ENCODE results near the gene PITPNB. TPM values are rescaled to one million over a fixed set of nuclear protein-coding genes. Genes with fewer than 3 reads are reported as not detected.

Gene PITPNB
- total RNA-seq, 1 donor from 2014 or later, result 16.8 TPM

GRCh38 chr22:27930331-27931060 is 11.4 kb upstream of the PITPNB start:
- peak; percentile 96 for DNase-seq (ENCODE audit: low read depth)
- H3K36me3 ChIP-seq (ENCODE audit: control insufficient read depth, insufficient read depth, low read length), result no peaks in the 10 kb centered on the region
- H3K4me3 ChIP-seq (ENCODE audit: low read depth, low read length), result no peak overlapping the region
- FAIRE-seq, result peak; percentile 95
- H3K27me3 ChIP-seq (ENCODE audit: control insufficient read depth, insufficient read depth, low read length), result no peaks in the 10 kb centered on the region
- TF ChIP-seq, protein P1, sequence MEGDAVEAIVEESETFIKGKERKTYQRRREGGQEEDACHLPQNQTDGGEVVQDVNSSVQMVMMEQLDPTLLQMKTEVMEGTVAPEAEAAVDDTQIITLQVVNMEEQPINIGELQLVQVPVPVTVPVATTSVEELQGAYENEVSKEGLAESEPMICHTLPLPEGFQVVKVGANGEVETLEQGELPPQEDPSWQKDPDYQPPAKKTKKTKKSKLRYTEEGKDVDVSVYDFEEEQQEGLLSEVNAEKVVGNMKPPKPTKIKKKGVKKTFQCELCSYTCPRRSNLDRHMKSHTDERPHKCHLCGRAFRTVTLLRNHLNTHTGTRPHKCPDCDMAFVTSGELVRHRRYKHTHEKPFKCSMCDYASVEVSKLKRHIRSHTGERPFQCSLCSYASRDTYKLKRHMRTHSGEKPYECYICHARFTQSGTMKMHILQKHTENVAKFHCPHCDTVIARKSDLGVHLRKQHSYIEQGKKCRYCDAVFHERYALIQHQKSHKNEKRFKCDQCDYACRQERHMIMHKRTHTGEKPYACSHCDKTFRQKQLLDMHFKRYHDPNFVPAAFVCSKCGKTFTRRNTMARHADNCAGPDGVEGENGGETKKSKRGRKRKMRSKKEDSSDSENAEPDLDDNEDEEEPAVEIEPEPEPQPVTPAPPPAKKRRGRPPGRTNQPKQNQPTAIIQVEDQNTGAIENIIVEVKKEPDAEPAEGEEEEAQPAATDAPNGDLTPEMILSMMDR (IDR thresholded peaks at IDR 0.05; ENCODE audit: insufficient read depth, low read length, severe bottlenecking), result no peak

- no peak for DNase-seq (ENCODE audit: low read depth)
- no peaks in the 10 kb centered on the region for H3K27me3 ChIP-seq (ENCODE audit: control insufficient read depth, insufficient read depth, low read length)
- TF ChIP-seq, protein P1 (IDR thresholded peaks at IDR 0.05; ENCODE audit: insufficient read depth, low read length, severe bottlenecking), result no peak
- no peak overlapping the region for H3K4me3 ChIP-seq (ENCODE audit: low read depth, low read length)
- H3K36me3 ChIP-seq (ENCODE audit: control insufficient read depth, insufficient read depth, low read length), result peaks cover 2% of the 10 kb centered on the region
- FAIRE-seq, result no peak
These were observed 8.6 kb upstream of the PITPNB start for GRCh38 chr22:27927608-27928007.

- no peak for FAIRE-seq
These were observed 6.3 kb upstream of the PITPNB start for GRCh38 chr22:27925331-27925730.

GRCh38 chr22:27919942-27920755 is 1.1 kb upstream of the PITPNB start:
- peaks cover 2% of the 10 kb centered on the region for H3K36me3 ChIP-seq (ENCODE audit: control insufficient read depth, insufficient read depth, low read length)
- peak overlapping the region; percentile 100 for H3K4me3 ChIP-seq (ENCODE audit: low read depth, low read length)
- H3K27me3 ChIP-seq (ENCODE audit: control insufficient read depth, insufficient read depth, low read length), result no peaks in the 10 kb centered on the region
- FAIRE-seq (no peak), DNase-seq (ENCODE audit: low read depth) (peak; percentile 51)
- TF ChIP-seq, protein P1 (IDR thresholded peaks at IDR 0.05; ENCODE audit: insufficient read depth, low read length, severe bottlenecking), result no peak

More at GRCh38 chr22:27925331-27925730, 6.3 kb upstream of the PITPNB start:
- H3K4me3 ChIP-seq (ENCODE audit: low read depth, low read length), result no peak overlapping the region
- TF ChIP-seq, protein P1 (IDR thresholded peaks at IDR 0.05; ENCODE audit: insufficient read depth, low read length, severe bottlenecking), result no peak
- peaks cover 2% of the 10 kb centered on the region for H3K36me3 ChIP-seq (ENCODE audit: control insufficient read depth, insufficient read depth, low read length)
- H3K27me3 ChIP-seq (ENCODE audit: control insufficient read depth, insufficient read depth, low read length), result no peaks in the 10 kb centered on the region
- no peak for DNase-seq (ENCODE audit: low read depth)

DNA sequence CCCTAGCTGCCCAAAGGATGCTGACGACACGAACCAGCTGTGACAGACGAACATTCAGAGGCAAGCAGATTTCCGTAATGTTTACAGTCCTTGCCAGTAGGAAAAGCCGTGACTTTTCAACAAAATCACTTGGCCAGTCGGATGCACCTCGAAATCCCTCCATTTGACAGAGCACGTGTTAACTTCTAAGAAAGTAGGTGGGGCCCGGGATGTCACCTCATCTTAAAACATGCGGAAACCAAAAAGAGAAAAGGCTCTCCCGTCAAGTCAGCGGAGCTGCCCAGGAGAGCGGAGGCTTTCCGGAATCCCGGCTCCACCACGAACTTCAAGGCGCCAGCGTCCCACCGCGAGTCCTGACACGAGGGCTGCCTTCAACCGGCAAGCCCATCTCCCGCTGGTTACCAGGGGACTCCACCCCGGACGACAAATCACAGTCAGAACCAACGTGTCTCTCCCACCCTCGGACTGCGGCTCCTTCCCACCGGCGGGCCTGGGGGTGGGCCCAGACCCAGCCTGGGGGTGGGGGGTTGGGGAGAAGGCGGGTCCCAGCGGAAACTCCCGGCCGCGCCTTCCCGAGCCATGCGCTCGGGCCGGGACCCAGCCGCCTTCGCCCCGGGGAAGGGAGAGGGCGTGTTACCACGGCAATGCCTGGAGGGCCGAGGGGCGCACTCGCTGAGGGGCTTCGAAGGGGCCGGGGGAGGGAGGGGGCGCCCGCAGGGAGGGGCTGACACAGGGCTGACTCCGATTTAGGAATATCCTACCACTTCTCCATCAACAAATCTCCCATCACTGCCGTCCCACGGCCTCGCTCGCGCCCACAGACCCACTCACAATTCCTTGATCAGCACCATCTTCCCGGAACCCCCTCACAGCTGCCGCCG is 475 bp downstream of the PITPNB start:
- H3K36me3 ChIP-seq (ENCODE audit: control insufficient read depth, insufficient read depth, low read length), result no peaks in the 10 kb centered on the region
- FAIRE-seq (no peak), DNase-seq (ENCODE audit: low read depth) (peak; percentile 32)
- no peaks in the 10 kb centered on the region for H3K27me3 ChIP-seq (ENCODE audit: control insufficient read depth, insufficient read depth, low read length)
- H3K4me3 ChIP-seq (ENCODE audit: low read depth, low read length), result peak overlapping the region; percentile 100
- TF ChIP-seq, protein P1 (IDR thresholded peaks at IDR 0.05; ENCODE audit: insufficient read depth, low read length, severe bottlenecking), result no peak
